Loucy (cell line): ENCODE results near the gene GOLGA6C.

Experiments used
- EZH2phosphoT487 ChIP-seq: fragments of 200-600 bp; IDR thresholded peaks from 2 replicates; pipeline ENCODE4 v1.6.1; 2018; ENCODE audit warnings: antibody characterized with exemption, mild to moderate bottlenecking, moderate library complexity, borderline replicate concordance
- TF ChIP-seq, protein P1 (sequence below): fragments of 200-600 bp; sonication (generic); conservative IDR thresholded peaks from 2 replicates; pipeline ENCODE4 v1.5.1; 2014; ENCODE audit warnings: mild to moderate bottlenecking, antibody characterized with exemption, low read length

DNA sequence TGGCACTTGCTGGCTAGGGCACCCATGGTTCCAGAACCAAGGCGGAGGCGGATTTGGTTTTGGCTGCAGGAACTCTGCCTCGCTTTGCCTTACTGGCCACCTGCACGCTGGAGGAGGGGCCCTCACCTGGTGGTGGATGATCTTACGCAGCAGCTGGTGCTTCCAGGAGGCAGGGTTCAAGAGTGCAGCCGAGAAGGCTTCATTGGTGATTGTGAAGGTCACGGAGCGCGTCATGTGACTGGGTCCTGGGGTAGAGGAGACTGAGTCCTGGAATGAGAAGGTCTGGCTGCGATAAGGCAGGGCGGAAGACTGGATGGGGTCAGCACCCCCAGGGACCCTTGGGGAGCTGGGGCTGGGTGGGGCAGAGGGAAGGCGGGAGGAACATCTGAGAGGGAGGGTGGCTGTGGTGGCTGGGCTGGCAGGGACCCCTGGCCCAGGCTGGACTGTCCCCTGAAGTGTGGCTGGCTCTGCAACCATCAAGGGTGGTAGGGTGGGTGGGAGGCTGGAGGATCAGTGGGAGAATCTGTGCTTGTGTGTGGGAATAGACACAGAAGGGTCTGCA lies 25.8 kb upstream of the GOLGA6C start:
- TF ChIP-seq, protein P1, sequence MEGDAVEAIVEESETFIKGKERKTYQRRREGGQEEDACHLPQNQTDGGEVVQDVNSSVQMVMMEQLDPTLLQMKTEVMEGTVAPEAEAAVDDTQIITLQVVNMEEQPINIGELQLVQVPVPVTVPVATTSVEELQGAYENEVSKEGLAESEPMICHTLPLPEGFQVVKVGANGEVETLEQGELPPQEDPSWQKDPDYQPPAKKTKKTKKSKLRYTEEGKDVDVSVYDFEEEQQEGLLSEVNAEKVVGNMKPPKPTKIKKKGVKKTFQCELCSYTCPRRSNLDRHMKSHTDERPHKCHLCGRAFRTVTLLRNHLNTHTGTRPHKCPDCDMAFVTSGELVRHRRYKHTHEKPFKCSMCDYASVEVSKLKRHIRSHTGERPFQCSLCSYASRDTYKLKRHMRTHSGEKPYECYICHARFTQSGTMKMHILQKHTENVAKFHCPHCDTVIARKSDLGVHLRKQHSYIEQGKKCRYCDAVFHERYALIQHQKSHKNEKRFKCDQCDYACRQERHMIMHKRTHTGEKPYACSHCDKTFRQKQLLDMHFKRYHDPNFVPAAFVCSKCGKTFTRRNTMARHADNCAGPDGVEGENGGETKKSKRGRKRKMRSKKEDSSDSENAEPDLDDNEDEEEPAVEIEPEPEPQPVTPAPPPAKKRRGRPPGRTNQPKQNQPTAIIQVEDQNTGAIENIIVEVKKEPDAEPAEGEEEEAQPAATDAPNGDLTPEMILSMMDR: no peak
- TF ChIP-seq EZH2phosphoT487: no peak
